ENCODE measurements around the gene CDCA3.

- TF ChIP-seq CTCF (conservative IDR thresholded peaks at IDR 0.05; ENCODE audit: low read depth, low read length), result peak; percentile 13; the same call in 1 of the 2 replicates
- TF ChIP-seq POLR2A (IDR thresholded peaks at IDR 0.05; ENCODE audit: low read depth, low read length), result peak; percentile 57; the same call in 1 of the 2 replicates
- TF ChIP-seq ELK1 (IDR thresholded peaks at IDR 0.05; ENCODE audit: borderline replicate concordance, low read depth, low read length), result no peak
- no peak for TF ChIP-seq SMC3 (IDR thresholded peaks at IDR 0.05; ENCODE audit: low read depth, low read length)
- no peak for TF ChIP-seq RAD21 (IDR thresholded peaks at IDR 0.05; ENCODE audit: low read length)
- TF ChIP-seq FOS (IDR thresholded peaks at IDR 0.05; ENCODE audit: low read depth, low read length), result no peak
- TF ChIP-seq MAZ (IDR thresholded peaks at IDR 0.05; ENCODE audit: borderline replicate concordance, low read depth, low read length), result no peak
- TF ChIP-seq RFX5 (IDR thresholded peaks at IDR 0.05; ENCODE audit: low read depth, low read length), result no peak
- no peak for TF ChIP-seq USF2 (IDR thresholded peaks at IDR 0.05; ENCODE audit: low read depth, low read length)
- TF ChIP-seq CEBPB (IDR thresholded peaks at IDR 0.05; ENCODE audit: low read depth, low read length), result no peak
- TF ChIP-seq BHLHE40 (IDR thresholded peaks at IDR 0.05; ENCODE audit: low read depth, low read length), result no peak
- TF ChIP-seq MAFK (IDR thresholded peaks at IDR 0.05; ENCODE audit: low read depth, low read length), result no peak
Measured at GRCh38 chr12:6829536-6830220, 21.4 kb downstream of the CDCA3 start.
